OCI-LY7 (cell line): Measurements from ENCODE around the gene ARMC5.

Experiments
- EZH2phosphoT487 ChIP-seq: fragments of 200-600 bp; sonication (generic); IDR thresholded peaks from 2 replicates; pipeline ENCODE4 v1.6.1; 2018; ENCODE audit warnings: low read depth, borderline replicate concordance, mild to moderate bottlenecking, mixed run types, antibody characterized with exemption, low read length, moderate library complexity, mixed read lengths
- TF ChIP-seq, protein P1 (sequence below): fragments of 200-600 bp; sonication (generic); conservative IDR thresholded peaks from 2 replicates; pipeline ENCODE4 v1.5.1; 2014; ENCODE audit warnings: mild to moderate bottlenecking, antibody characterized with exemption, low read length, moderate library complexity, mixed read lengths

DNA sequence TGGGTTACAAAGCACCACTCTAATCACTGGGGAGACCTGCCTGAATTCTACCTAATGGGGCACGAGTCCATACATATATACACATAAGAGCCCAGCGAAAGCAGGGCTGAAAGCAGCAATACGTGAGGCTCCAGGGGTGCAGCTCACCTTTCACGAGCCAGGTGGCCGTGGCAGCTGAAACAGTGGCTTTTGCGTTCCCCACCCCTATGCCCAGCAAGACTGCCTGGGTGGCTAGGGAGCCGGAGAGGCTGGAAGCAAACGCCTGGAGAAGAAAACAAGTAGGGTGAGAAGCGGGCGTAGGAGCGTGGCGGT lies 48.3 kb downstream of the ARMC5 start:
- TF ChIP-seq, protein P1, sequence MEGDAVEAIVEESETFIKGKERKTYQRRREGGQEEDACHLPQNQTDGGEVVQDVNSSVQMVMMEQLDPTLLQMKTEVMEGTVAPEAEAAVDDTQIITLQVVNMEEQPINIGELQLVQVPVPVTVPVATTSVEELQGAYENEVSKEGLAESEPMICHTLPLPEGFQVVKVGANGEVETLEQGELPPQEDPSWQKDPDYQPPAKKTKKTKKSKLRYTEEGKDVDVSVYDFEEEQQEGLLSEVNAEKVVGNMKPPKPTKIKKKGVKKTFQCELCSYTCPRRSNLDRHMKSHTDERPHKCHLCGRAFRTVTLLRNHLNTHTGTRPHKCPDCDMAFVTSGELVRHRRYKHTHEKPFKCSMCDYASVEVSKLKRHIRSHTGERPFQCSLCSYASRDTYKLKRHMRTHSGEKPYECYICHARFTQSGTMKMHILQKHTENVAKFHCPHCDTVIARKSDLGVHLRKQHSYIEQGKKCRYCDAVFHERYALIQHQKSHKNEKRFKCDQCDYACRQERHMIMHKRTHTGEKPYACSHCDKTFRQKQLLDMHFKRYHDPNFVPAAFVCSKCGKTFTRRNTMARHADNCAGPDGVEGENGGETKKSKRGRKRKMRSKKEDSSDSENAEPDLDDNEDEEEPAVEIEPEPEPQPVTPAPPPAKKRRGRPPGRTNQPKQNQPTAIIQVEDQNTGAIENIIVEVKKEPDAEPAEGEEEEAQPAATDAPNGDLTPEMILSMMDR = no peak
- TF ChIP-seq EZH2phosphoT487 = no peak
